Measurements from ENCODE around the gene TTC7B.

DNA sequence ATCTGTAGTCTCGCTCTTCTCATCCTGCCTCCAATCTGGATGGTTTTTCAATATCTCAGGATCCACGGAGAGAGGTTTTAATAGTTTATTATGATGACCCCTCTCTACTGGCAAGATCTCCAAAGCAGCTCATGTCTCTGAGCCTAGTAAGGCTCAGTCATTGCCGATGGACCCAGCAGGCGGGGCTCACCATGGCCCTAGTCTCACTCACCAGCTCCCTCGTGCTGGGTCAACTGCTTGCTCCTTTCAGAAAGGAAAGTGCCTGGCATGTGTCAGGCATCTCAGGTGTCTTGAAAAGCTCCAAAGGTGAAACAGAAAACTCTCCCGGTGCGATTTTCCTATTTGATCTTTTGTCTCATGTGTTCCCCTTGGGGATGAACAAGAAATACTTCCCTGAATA lies 240.4 kb downstream of the TTC7B start:
- TF ChIP-seq CTCF (conservative IDR thresholded peaks at IDR 0.05 in 1 of 2, IDR thresholded peaks at IDR 0.05 in 1 of 2; ENCODE audit: low read depth in 1 of 2, low read length in 2 of 2) (no peak), EZH2 (IDR thresholded peaks at IDR 0.05; ENCODE audit: low read length, missing control alignments) (no peak)

Measured in fibroblast of lung (primary cell).